ENCODE data around the gene HADH. TPM values are rescaled to one million over a fixed set of nuclear protein-coding genes. Genes with fewer than 3 reads are reported as not detected.

HADH gene
- total RNA-seq, 1 experiment from 2014 or later = 39.8 TPM

GRCh38 chr4:108055787-108056186 is 66.1 kb downstream of the HADH start:
- no peak overlapping the region for H3K27ac Mint-ChIP-seq
- CTCF ChIA-PET = interaction anchor here (1.1 kb wide), 1 partner anchor 517 kb away, joined by 3 read pairs; no protein-coding TSS in a partner anchor
- no peaks in the 10 kb centered on the region for H3K27me3 Mint-ChIP-seq (ENCODE audit: low read depth)
- H3K4me3 Mint-ChIP-seq = no peak overlapping the region
- H3K4me1 Mint-ChIP-seq = peaks cover 6% of the 10 kb centered on the region
- no peak for ATAC-seq
- no peaks in the 10 kb centered on the region for H3K9me3 Mint-ChIP-seq
- H3K36me3 Mint-ChIP-seq = no peaks in the 10 kb centered on the region
- TF ChIP-seq NFE2L1 (CRISPR knock-in tag; IDR thresholded peaks at IDR 0.05) (no peak), OVOL2 (CRISPR knock-in tag; IDR thresholded peaks at IDR 0.05; ENCODE audit: borderline replicate concordance) (no peak), FOXK1 (CRISPR knock-in tag; IDR thresholded peaks at IDR 0.05) (no peak), USF1 (CRISPR knock-in tag; IDR thresholded peaks at IDR 0.05) (no peak), EMX1 (CRISPR knock-in tag; IDR thresholded peaks at IDR 0.05) (no peak), ZNF512 (CRISPR knock-in tag; IDR thresholded peaks at IDR 0.05; ENCODE audit: borderline replicate concordance) (no peak), TEAD1 (CRISPR knock-in tag; IDR thresholded peaks at IDR 0.05) (no peak), ZNF317 (CRISPR knock-in tag; IDR thresholded peaks at IDR 0.05; ENCODE audit: borderline replicate concordance, low read depth) (no peak)
- TF ChIP-seq, protein P1, sequence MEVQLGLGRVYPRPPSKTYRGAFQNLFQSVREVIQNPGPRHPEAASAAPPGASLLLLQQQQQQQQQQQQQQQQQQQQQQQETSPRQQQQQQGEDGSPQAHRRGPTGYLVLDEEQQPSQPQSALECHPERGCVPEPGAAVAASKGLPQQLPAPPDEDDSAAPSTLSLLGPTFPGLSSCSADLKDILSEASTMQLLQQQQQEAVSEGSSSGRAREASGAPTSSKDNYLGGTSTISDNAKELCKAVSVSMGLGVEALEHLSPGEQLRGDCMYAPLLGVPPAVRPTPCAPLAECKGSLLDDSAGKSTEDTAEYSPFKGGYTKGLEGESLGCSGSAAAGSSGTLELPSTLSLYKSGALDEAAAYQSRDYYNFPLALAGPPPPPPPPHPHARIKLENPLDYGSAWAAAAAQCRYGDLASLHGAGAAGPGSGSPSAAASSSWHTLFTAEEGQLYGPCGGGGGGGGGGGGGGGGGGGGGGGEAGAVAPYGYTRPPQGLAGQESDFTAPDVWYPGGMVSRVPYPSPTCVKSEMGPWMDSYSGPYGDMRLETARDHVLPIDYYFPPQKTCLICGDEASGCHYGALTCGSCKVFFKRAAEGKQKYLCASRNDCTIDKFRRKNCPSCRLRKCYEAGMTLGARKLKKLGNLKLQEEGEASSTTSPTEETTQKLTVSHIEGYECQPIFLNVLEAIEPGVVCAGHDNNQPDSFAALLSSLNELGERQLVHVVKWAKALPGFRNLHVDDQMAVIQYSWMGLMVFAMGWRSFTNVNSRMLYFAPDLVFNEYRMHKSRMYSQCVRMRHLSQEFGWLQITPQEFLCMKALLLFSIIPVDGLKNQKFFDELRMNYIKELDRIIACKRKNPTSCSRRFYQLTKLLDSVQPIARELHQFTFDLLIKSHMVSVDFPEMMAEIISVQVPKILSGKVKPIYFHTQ (CRISPR knock-in tag; IDR thresholded peaks at IDR 0.05) = no peak
- POLR2A ChIA-PET = no interaction called here
- no peak for DNase-seq (ENCODE audit: low spot score)

DNA sequence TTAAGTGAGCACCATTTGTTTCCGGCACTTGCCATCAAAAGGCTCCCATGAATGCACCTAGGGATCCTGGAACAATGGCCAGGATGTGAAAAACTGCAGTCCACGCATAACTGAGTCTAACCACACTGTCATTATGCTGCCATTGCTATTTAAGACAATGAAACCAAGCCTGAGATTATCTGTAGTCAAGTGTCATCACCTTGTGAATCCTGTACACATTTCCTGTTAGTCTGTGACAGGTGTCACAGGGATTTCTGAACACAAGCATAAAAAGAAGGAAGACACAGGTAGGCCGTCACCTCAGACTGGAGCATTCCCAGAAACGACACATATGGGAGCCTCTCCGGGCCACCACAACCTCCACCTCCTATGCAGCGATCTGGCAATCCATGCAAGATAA is 66.7 kb downstream of the HADH start:
- DNase-seq (ENCODE audit: low spot score) (no peak), ATAC-seq (no peak)
- Mint-ChIP-seq H3K27me3 (ENCODE audit: low read depth) (no peaks in the 10 kb centered on the region), H3K4me1 (peaks cover 3% of the 10 kb centered on the region), H3K9me3 (no peaks in the 10 kb centered on the region), H3K27ac (no peak overlapping the region), H3K4me3 (no peak overlapping the region), H3K36me3 (no peaks in the 10 kb centered on the region)
- ChIA-PET CTCF (interaction anchor here (1.1 kb wide), 1 partner anchor 517 kb away, joined by 3 read pairs; no protein-coding TSS in a partner anchor), POLR2A (no interaction called here)
- TF ChIP-seq ZNF416 (CRISPR knock-in tag; IDR thresholded peaks at IDR 0.05) = no peak
- no peak for TF ChIP-seq E2F5 (CRISPR knock-in tag; IDR thresholded peaks at IDR 0.05)
- TF ChIP-seq TP53 (CRISPR knock-in tag; IDR thresholded peaks at IDR 0.05) = no peak
- no peak for TF ChIP-seq E2F1 (CRISPR knock-in tag; IDR thresholded peaks at IDR 0.05)
- TF ChIP-seq, protein P2, sequence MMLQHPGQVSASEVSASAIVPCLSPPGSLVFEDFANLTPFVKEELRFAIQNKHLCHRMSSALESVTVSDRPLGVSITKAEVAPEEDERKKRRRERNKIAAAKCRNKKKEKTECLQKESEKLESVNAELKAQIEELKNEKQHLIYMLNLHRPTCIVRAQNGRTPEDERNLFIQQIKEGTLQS (CRISPR knock-in tag; conservative IDR thresholded peaks at IDR 0.05) = no peak
- TF ChIP-seq FOXJ3 (CRISPR knock-in tag; IDR thresholded peaks at IDR 0.05; ENCODE audit: borderline replicate concordance) = no peak
- no peak for TF ChIP-seq ZSCAN18 (CRISPR knock-in tag; IDR thresholded peaks at IDR 0.05)
